Mesenteric fat pad (tissue), 1 donor: ENCODE data around the gene RIC1. TPM values are rescaled to one million over a fixed set of nuclear protein-coding genes. Genes with fewer than 3 reads are reported as not detected.
"Not testable (repeated sequence)": the region's sequence is repeated elsewhere in the genome, so short reads cannot be mapped to it uniquely, and the experiment has no call there.

ENCODE experiments used
- DNase-seq: peaks from one replicate; pipeline ENCODE4 v3.0.0-alpha.2; 2020; ENCODE audit warnings: low spot score
- total RNA-seq: library from RNA; stranded (reverse); fragmentation: NEBNext Ultra II Directional; extraction: Animal tissue kit (Norgen Biotek cat#: 25700); gene quantifications from one replicate; pipeline ENCODE4 v1.2.1, GENCODE V29; 2021
- donor health status: DM: yes; HTN: yes; CAD: no.

Gene RIC1
- total RNA-seq, 1 donor from 2014 or later, result 22.5 TPM

- no peak for DNase-seq
Measured at GRCh38 chr9:5784526-5785315, 155.8 kb downstream of the RIC1 start.

DNA sequence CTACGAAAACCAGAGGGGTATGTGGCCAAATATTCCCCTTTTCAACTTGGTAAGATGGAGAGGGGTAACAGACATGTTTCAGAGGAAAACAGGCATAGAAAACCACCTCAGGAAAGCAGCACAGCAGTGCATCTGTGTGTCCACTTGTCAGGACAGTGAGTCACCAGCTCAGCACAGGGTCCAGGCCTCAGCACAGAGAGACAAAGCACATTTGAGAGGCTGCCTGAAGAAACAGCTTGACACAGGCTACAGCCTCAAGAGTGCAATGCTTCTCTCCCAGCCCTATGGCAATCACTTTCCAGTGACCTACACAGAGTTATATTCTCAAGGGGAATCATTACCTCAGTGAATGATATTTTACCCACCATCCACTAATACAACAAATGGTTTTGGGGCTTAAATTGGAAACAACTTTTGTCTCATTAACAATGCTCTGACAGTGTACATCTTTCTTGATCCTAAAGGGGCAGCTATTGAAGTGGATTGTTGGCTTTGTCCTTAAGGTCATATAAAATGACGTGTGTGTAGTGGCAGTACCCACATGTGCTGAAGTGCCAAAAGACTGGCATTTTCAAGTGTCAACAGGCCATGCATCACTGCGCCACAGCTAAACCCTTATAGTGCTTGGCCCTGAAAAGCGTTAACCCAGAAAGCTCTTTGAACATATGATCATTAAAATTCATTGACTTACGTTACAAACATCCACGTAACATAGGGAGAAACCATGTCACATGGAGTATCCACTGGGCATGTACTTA, 157.6 kb downstream of the RIC1 start:
- DNase-seq, result no peak

DNA sequence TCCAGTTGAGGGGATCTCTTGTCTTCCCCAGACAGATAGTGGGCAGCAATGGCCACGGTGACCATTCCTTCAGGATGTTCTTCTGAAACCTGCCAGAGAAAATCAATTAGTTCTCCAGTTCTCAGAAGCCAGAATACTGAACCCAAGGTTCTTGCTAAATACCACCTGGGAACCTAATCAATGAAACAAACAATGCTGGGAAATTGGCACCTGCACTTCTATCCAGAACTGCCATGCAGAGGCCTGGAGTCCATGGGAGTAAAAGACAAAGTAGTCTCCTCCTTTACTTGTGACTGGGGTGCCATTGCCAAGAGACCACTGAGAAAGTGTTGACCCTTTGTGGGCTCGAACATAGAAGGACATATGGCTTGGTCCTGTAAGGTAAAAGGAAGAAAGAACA, 158.3 kb downstream of the RIC1 start:
- no peak for DNase-seq

DNA sequence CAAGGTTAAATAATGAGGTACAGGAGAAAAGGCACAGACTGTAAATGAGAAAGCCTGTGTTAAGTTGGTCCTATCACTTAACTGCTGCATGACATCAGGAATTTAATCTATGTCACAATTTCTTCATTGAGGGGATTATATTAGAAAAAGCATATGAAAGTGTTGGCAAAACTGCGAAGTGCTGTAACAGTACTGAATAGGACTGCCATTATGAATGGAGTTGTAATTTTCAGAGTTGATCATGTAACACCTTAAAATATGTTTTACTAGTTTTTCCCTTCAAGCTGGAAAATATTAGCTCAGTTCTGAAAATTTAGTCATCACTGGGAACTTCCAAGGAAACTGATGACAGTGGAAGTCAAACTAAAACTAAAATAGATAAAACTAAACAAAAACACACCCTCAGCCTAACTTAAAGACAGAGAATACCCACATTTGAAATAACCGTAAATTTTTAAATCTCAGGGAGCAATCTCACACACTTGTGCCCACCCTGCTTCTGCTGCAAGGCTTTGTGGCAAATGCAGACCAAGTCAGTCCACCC, 158.9 kb downstream of the RIC1 start:
- no peak for DNase-seq

GRCh38 chr9:5789489-5789888, 160.6 kb downstream of the RIC1 start:
- no peak for DNase-seq

- DNase-seq, result no peak
Measured at GRCh38 chr9:5790923-5791322, 162.0 kb downstream of the RIC1 start.

- no peak for DNase-seq
Measured at GRCh38 chr9:5791870-5792269, 163.0 kb downstream of the RIC1 start.

- no peak for DNase-seq
Measured at GRCh38 chr9:5793812-5794211, 164.9 kb downstream of the RIC1 start.

DNA sequence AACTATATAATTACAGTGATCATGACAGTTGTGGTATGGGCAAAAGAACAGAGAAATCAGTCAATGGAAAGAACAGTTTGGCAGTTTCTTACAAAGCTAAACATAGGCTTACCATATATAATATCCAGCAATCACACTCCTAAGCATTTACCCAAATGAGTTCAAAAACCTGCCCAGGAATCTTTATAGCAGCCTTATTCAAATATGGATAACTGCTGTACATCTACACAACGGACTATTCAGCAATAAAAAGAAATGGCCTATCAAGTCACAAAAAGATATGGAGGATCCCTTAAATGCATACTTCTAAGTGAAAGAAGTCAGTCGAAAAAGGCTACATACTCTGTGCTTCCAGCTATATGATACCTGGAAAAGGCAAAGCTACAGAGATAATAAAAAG, 167.4 kb downstream of the RIC1 start:
- DNase-seq, result no peak

- DNase-seq, result no peak
Measured at GRCh38 chr9:5798581-5798980, 169.7 kb downstream of the RIC1 start.

GRCh38 chr9:5799314-5799713, 170.4 kb downstream of the RIC1 start:
- no peak for DNase-seq

DNA sequence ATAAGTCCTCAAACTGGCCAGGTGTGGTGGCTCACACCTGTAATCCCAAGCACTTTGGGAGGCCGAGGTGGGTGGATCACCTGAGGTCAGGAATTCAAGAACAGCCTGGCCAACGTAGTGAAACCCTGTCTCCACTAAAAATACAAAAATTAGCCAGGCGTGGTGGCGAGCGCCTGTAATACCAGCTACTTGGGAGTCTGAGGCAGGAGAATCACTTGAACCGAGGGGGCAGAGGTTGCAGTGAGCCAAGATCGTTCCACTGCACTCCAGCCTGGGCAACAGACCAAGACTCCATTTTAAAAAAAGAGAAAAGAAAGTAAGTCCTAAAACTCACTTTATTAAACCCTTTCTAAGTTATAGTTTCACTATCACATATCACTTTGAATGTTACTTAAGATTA, 171.5 kb downstream of the RIC1 start:
- DNase-seq, result not testable (repeated sequence)

- no peak for DNase-seq
Measured at GRCh38 chr9:5800969-5801738, 172.2 kb downstream of the RIC1 start.

GRCh38 chr9:5801739-5802113, 172.8 kb downstream of the RIC1 start:
- DNase-seq, result no peak

- no peak for DNase-seq
Measured at GRCh38 chr9:5805478-5805877, 176.6 kb downstream of the RIC1 start.

DNA sequence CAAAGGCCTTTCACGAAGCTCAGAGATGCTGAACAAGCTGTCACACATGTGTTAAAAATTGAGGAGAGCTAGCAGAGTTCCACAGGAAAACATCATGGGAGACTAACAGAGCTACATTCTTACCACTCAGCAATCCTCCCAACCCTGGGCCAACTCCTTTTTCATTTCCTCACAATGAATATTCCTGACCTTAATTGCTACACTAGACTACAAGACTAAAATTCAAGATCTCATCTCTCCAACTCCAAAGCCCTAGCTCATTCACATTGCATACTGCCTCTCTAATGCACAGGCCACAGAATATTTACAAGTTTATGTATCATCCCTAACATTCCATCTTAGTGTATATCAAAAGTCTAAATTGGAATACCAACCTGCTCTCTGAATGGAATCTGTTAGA, 182.8 kb downstream of the RIC1 start:
- no peak for DNase-seq

- no peak for DNase-seq
Measured at GRCh38 chr9:5813824-5814223, 184.9 kb downstream of the RIC1 start.

DNA sequence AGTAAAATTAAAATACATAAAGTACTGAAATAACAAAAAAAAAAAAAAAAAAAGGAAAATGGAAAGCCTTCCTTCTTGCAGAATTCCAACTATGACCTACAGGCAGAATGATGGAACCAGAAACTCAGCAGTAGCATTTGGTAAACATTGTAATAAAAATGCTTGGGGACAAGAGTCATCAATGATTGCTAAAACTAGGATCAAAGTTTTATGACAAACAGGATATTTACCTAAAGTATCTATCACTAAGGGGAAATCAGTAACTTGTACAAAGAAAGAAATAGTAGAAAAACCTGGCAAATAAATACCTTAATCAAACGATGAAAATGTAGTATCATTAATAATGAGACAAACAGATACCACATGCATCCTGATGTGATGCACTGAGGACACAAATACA, 186.6 kb downstream of the RIC1 start:
- DNase-seq, result no peak

DNA sequence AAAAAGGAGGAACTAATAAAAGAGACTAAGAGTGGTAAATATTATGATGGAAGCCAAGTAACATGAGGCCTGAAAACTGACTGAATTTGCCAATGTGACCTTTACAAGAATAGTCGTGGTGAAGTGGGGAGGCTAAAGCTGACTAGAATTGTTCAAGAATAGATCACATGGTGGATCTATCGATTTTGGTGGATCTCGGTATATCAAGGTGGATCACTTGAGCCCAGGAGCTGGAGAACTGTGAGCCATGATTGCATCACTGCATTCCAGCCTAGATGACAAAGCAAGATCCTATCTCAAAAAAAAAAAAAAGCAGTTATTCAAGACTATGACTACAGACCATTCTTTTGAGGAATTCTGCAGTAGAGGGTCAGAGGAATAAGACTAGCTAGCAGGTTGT, 189.0 kb downstream of the RIC1 start:
- DNase-seq, result no peak

DNA sequence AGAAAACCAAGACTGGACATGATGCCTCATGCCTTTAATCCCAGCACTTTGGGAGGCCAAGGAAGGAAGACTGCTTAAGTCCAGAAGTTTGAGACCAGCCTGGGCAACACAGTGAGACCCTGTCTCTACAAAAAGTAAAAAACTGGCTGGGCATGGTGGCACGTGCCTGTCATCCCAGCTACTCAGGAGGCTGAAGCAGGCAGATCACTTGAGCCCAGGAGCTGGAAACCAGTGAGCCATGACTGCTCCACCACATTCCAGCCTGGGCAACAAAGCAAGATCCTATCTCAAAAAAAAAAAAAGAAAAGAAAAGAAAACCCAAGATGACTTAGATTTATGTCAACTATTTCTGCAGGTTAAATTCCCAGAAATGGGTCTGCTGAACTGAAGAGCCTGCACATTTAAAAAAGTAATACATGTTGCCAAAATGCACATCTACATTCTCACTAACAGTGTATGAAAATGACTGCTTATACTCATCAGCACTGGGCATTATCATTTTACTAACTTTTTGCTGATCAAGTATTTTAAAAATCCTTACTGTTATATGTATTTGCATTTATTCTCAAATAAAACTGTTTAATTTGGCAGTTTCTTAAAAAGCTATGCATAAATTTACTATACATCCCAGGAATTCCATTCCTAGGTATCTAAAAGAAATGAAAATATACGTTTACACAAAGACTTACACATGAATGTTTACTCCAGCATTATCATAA, 189.7 kb downstream of the RIC1 start:
- no peak for DNase-seq

GRCh38 chr9:5819174-5819573, 190.3 kb downstream of the RIC1 start:
- no peak for DNase-seq
